ENCODE measurements around the gene UPK3A. TPM values are rescaled to one million over a fixed set of nuclear protein-coding genes. Genes with fewer than 3 reads are reported as not detected.
A peak's percentile ranks its signal among the peaks of the same experiment; 100 is the strongest.

The UPK3A gene
- polyA plus RNA-seq, 3 donors: 6.0 to 19.0 (median 14.0) TPM

DNA sequence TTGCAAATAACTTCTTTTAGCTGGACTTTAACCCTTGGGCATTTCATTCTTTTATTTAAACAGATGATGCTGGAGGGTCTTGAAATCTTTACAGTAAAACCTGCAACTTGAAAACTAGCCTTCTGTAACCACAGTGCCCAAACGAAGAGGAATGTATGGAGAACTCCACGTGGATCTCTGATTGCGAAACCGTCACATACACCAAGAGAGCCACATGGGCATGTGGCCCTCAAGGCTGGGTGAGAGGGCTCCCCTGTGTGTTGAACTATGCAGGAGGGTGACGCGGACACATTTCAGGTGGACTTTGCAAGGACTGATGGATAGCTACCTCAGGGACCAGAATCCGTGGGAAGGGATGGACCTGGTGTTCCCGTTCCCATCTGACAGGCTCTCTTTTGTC, 55.6 kb downstream of the UPK3A start:
- Histone ChIP-seq H3K9ac (ENCODE audit: insufficient read depth, low read length, poor library complexity, severe bottlenecking) (no peak overlapping the region), H4K20me1 (ENCODE audit: insufficient read depth, low read length) (no peaks in the 10 kb centered on the region), H3K4me3 (replicated peaks in 1 of 3; ENCODE audit: low read depth in 2 of 3, low read length in 3 of 3) (no peak overlapping the region), H3K4me1 (ENCODE audit: control insufficient read depth in 1 of 2, insufficient read depth in 2 of 2, low read length in 2 of 2) (no peaks in the 10 kb centered on the region), H2AFZ (ENCODE audit: insufficient read depth, low read depth, low read length, poor library complexity, severe bottlenecking) (no peak overlapping the region), H3K36me3 (replicated peaks in 1 of 2; ENCODE audit: control insufficient read depth in 1 of 2, insufficient read depth in 2 of 2, low read length in 2 of 2) (peaks cover 69 to 98% of the 10 kb centered on the region in 2 donors), H3K27ac (ENCODE audit: low read depth in 1 of 2, low read length in 2 of 2) (no peak overlapping the region), H3K4me2 (replicated peaks; ENCODE audit: extremely low read depth, low read length, poor library complexity, severe bottlenecking) (no peak overlapping the region), H3K79me2 (ENCODE audit: insufficient read depth, low read length) (no peaks in the 10 kb centered on the region), H3K9me3 (replicated peaks in 1 of 2; ENCODE audit: control insufficient read depth in 1 of 2, insufficient read depth in 1 of 2, low read length in 2 of 2) (no peaks in the 10 kb centered on the region), H3K27me3 (ENCODE audit: control insufficient read depth in 2 of 2, insufficient read depth in 2 of 2, low read length in 2 of 2) (no peaks in the 10 kb centered on the region)
- Mint-ChIP-seq H3K4me1 (no peaks in the 10 kb centered on the region), H3K9me3 (peaks cover 0 to 2% (median 0%) of the 10 kb centered on the region in 7 donors), H3K4me3 (no peak overlapping the region), H3K27me3 (ENCODE audit: low read depth in 3 of 3) (peaks cover 0 to 1% (median 0%) of the 10 kb centered on the region in 3 donors), H3K36me3 (peaks cover 75 to 90% of the 10 kb centered on the region in 2 donors), H3K27ac (no peak overlapping the region)
- WGBS (ENCODE audit: insufficient coverage): 42% methylated on average over 6 of the region's 8 CpGs
- TF ChIP-seq, protein P1, sequence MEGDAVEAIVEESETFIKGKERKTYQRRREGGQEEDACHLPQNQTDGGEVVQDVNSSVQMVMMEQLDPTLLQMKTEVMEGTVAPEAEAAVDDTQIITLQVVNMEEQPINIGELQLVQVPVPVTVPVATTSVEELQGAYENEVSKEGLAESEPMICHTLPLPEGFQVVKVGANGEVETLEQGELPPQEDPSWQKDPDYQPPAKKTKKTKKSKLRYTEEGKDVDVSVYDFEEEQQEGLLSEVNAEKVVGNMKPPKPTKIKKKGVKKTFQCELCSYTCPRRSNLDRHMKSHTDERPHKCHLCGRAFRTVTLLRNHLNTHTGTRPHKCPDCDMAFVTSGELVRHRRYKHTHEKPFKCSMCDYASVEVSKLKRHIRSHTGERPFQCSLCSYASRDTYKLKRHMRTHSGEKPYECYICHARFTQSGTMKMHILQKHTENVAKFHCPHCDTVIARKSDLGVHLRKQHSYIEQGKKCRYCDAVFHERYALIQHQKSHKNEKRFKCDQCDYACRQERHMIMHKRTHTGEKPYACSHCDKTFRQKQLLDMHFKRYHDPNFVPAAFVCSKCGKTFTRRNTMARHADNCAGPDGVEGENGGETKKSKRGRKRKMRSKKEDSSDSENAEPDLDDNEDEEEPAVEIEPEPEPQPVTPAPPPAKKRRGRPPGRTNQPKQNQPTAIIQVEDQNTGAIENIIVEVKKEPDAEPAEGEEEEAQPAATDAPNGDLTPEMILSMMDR (IDR thresholded peaks at IDR 0.05): no peak
- intact Hi-C loops (cut with micrococcal nuclease): no loop called here
- no peak for DNase-seq

DNA sequence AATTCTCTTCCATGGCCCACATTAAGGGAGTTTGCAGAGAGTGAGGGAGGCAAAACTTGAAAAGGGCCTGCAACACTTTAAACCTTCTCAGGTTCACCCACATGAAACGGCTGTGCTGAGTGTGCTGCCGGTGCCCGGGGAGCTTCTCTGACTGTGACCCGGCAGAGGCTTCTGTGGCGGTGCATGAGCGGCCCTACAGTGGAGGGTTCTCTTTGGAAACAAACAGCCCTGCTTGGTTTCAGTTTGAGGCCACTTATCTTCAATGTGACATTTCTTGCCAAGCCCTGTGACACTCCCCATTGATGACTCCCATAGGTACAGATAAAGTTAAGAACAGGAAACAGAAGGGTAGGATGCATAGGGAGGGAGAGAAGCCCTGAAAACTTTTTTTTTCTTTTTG, 56.7 kb downstream of the UPK3A start:
- H3K4me1 ChIP-seq (ENCODE audit: control insufficient read depth in 1 of 2, insufficient read depth in 2 of 2, low read length in 2 of 2): no peaks in the 10 kb centered on the region
- no peaks in the 10 kb centered on the region for H3K79me2 ChIP-seq (ENCODE audit: insufficient read depth, low read length)
- H3K4me3 Mint-ChIP-seq: no peak overlapping the region
- H3K4me3 ChIP-seq (replicated peaks in 1 of 3; ENCODE audit: low read depth in 2 of 3, low read length in 3 of 3): no peak overlapping the region
- H3K4me1 Mint-ChIP-seq: no peaks in the 10 kb centered on the region
- no peak overlapping the region for H3K27ac ChIP-seq (ENCODE audit: low read depth in 1 of 2, low read length in 2 of 2)
- peaks cover 70 to 88% of the 10 kb centered on the region in 2 donors for H3K36me3 Mint-ChIP-seq
- H3K27me3 Mint-ChIP-seq (ENCODE audit: low read depth in 3 of 3): peaks cover 0 to 1% (median 0%) of the 10 kb centered on the region in 3 donors
- TF ChIP-seq, protein P1 (IDR thresholded peaks at IDR 0.05): no peak
- no peak overlapping the region for H3K9ac ChIP-seq (ENCODE audit: insufficient read depth, low read length, poor library complexity, severe bottlenecking)
- H3K9me3 Mint-ChIP-seq: peaks cover 0 to 2% (median 0%) of the 10 kb centered on the region in 7 donors
- no peaks in the 10 kb centered on the region for H4K20me1 ChIP-seq (ENCODE audit: insufficient read depth, low read length)
- no peak overlapping the region for H3K4me2 ChIP-seq (replicated peaks; ENCODE audit: extremely low read depth, low read length, poor library complexity, severe bottlenecking)
- H3K36me3 ChIP-seq (replicated peaks in 1 of 2; ENCODE audit: control insufficient read depth in 1 of 2, insufficient read depth in 2 of 2, low read length in 2 of 2): peaks cover 60 to 98% of the 10 kb centered on the region in 2 donors
- DNase-seq: no peak
- intact Hi-C loops (cut with micrococcal nuclease): no loop called here
- no CpG with 5 or more reads among the region's 6 CpGs for WGBS (ENCODE audit: insufficient coverage)
- no peaks in the 10 kb centered on the region for H3K9me3 ChIP-seq (replicated peaks in 1 of 2; ENCODE audit: control insufficient read depth in 1 of 2, insufficient read depth in 1 of 2, low read length in 2 of 2)
- H3K27ac Mint-ChIP-seq: peak overlapping the region in 1 of 7 donors; percentile 42
- H3K27me3 ChIP-seq (ENCODE audit: control insufficient read depth in 2 of 2, insufficient read depth in 2 of 2, low read length in 2 of 2): no peaks in the 10 kb centered on the region
- H2AFZ ChIP-seq (ENCODE audit: insufficient read depth, low read depth, low read length, poor library complexity, severe bottlenecking): no peak overlapping the region
